AG09309 (cell line): ENCODE data around the gene TCERG1L.

Source experiments
- DNase-seq: peaks from one replicate; pipeline ENCODE4 v3.0.0-alpha.2; 2010; ENCODE audit warnings: low read depth
- H3K4me3 ChIP-seq: 2 replicates; pipeline ENCODE4 v1.5.1; 2011; ENCODE audit warnings: mild to moderate bottlenecking, low read depth, low read length, moderate library complexity; ENCODE audit not compliant: control insufficient read depth
- CTCF ChIP-seq: IDR thresholded peaks from 2 replicates; pipeline ENCODE4 v1.5.1; 2011; ENCODE audit warnings: mild to moderate bottlenecking, low read depth, low read length, inconsistent platforms; ENCODE audit not compliant: insufficient read depth, control insufficient read depth; ENCODE audit errors: missing control alignments

Gene TCERG1L

GRCh38 chr10:131195116-131195515 is 116.4 kb downstream of the TCERG1L start:
- no peak for DNase-seq
- no peak for TF ChIP-seq CTCF
- no peak overlapping the region for H3K4me3 ChIP-seq

- TF ChIP-seq CTCF, result no peak
These were observed 117.6 kb downstream of the TCERG1L start for GRCh38 chr10:131193923-131194322.

GRCh38 chr10:131188494-131188893 is 123.0 kb downstream of the TCERG1L start:
- TF ChIP-seq CTCF, result no peak
- no peak overlapping the region for H3K4me3 ChIP-seq
- DNase-seq, result no peak

More at GRCh38 chr10:131193923-131194322, 117.6 kb downstream of the TCERG1L start:
- DNase-seq, result no peak
- H3K4me3 ChIP-seq, result no peak overlapping the region

GRCh38 chr10:131187926-131188325 is 123.6 kb downstream of the TCERG1L start:
- no peak overlapping the region for H3K4me3 ChIP-seq
- no peak for TF ChIP-seq CTCF
- no peak for DNase-seq

GRCh38 chr10:131187274-131187673 is 124.2 kb downstream of the TCERG1L start:
- no peak for DNase-seq
- H3K4me3 ChIP-seq, result no peak overlapping the region
- TF ChIP-seq CTCF, result no peak

GRCh38 chr10:131186547-131187253 is 124.8 kb downstream of the TCERG1L start:
- no peak for DNase-seq
- TF ChIP-seq CTCF, result no peak
- no peak overlapping the region for H3K4me3 ChIP-seq
